ENCODE data around the gene DOK7. TPM values are rescaled to one million over a fixed set of nuclear protein-coding genes. Genes with fewer than 3 reads are reported as not detected.

DOK7 gene
- total RNA-seq, 1 donor from 2014 or later, result not detected

DNA sequence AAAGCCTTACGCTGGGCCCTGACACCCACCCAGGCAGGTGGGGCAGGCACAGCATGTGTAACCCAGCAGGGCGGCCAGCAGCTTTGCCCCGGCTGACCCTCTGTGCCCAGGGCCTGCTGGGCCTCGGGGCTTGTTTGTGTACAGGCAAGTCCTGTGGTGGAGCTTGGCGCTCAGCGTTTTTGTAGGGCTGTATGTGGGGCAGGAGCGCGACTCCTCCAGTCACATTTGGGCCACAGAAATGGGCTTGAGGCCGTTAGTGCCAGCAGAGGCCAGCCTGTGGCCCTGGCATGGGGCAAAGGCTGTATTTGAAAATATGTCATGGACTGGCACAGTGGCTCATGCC, 36.0 kb upstream of the DOK7 start:
- DNase-seq (ENCODE audit: low spot score), result no peak

DNA sequence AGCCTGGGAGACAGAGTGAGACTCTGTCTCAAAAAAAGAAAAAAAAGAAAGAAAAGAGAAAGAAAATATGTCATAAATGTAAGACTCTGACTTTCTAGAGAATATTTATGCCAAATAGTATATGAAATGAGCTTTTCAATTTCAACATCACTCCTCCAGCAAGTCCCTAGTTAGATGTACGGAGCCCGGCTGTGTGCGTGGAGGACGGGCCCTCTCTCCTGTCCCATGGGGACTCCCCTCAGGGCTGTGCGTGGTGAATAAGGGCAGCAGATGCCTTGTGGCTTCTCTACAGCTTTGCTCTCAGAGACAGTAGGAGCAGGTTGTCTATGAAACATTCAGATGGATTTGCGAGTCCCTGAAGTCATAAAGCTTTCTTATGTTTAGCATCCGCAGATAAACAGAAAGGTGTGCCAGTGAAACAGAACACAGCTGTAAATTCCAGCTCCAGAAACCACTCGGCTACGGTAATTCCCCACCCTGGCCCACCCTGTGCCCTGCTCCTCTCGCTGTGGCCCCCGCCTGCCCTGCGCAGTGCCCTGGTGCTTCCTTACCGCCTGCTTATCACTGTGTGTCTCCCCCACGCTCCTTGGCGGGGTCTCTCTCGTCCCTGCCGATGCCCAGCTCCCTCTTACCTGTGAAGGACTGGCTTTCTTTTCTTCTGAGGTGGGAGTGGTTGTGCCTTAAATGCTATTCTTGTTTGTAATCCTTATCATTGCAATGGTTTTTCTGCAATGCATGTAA, 35.2 kb upstream of the DOK7 start:
- DNase-seq (ENCODE audit: low spot score), result no peak

DNA sequence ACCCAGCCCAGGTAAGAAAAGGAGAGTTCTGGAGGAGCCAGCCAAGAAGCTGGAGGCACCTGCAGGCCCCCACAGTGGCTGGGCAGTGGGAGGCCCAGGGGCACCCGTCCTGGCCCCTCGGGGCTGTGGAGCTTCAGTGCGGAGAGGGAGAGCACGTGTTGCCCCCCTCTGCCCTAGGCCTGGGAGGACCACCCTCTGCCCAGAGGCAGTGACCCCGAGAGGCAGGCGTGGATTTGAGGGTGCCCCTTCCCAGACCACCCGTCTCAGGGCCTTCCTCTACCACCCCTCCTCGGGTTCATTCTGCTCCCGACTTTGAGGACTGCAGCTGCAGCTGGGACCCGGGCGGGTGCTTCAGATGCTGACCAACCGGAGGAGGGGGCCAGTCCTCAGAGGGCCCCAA, 33.5 kb upstream of the DOK7 start:
- no peak for DNase-seq (ENCODE audit: low spot score)

DNA sequence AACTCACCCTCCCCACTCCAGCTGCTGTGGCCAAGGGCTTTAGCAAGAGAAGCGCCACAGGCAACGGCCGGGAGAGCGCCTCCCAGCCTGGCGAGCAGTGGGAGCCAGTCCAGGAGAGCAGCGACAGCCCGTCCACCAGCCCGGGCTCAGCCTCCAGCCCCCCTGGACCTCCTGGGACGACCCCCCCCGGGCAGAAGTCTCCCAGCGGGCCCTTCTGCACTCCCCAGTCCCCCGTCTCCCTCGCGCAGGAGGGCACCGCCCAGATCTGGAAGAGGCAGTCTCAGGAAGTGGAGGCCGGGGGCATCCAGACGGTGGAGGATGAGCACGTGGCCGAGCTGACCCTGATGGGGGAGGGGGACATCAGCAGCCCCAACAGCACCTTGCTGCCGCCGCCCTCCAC, 32.6 kb upstream of the DOK7 start:
- no peak for DNase-seq (ENCODE audit: low spot score)

DNA sequence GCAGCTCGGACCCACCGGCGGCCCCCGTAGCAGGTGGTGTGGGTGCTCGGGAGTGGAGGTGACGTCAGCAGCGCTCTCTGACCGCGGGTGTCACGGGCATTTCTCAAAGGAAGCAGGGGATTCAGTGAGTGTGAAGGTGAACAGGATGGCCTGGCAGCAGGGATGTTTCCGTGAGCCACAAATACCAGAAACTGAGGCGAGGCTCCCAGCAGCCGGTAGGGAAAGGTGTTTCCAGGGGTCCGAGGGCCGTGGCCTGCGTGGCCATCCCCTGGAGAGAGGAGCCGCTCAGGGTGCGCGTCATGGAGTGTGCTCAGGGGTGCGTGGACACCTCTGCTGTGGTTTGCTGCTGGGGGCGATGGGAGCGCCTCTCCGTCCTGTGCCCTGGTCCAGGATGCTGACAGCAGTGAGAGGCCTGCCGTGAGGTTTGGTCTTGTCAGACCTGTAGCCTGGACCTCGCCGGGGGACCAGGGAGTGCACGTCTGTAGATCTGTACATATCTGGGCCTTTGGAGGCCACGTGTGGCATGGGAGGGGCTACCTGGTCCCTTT, 31.6 kb upstream of the DOK7 start:
- DNase-seq (ENCODE audit: low spot score), result no peak

DNA sequence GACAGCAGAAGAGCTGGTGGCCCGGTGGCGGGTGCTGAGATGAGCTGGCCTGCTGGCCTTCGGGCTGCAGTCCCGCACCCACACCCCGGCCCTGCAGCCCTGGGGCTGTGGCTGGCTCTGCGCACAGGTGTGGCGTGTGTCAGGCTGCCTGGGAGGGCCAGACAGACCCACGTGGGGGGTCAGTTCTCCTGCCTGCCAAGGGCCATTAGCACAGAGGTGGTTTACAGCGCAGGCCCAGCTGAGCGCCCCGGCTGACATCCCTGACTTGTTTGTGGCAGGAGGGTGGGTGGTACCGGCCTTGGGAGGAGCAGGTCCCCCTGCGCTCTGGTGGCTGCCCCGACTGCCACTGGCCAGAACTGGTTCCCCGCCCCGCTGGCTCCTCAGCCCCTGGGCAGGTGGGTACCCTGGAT, 30.7 kb upstream of the DOK7 start:
- DNase-seq (ENCODE audit: low spot score), result no peak

DNA sequence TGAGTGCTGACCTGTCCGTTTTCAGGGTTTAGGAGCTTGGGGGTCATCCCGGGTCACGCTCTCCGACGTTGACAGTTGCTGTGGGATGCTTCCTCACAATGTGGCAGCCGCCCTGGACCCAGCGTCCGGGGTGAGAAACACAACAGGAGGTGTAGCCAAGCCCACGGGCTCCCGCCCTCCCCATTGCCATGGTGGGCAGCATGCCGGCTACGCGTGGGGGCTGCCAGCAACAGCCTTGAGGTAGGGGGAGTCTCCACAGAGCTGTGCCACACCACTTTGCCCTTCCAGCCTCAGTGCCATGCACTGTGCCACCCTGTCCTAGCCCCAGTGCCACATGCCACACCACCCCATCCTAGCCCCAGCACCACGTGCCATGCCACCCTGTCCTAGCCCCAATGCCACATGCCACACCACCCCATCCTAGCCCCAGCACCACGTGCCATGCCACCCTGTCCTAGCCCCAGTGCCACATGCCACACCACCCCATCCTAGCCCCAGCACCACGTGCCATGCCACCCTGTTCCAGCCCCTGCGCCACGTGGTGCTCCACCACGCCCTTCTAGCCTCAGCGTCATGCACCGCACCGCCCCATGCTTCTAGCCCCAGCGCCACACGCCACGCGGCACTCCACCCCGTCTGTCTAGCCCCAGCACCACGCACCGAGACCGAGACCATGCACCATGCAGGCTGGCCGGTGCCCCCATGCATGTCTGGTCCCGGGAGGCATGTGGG, 29.8 kb upstream of the DOK7 start:
- DNase-seq (ENCODE audit: low spot score), result no peak

DNA sequence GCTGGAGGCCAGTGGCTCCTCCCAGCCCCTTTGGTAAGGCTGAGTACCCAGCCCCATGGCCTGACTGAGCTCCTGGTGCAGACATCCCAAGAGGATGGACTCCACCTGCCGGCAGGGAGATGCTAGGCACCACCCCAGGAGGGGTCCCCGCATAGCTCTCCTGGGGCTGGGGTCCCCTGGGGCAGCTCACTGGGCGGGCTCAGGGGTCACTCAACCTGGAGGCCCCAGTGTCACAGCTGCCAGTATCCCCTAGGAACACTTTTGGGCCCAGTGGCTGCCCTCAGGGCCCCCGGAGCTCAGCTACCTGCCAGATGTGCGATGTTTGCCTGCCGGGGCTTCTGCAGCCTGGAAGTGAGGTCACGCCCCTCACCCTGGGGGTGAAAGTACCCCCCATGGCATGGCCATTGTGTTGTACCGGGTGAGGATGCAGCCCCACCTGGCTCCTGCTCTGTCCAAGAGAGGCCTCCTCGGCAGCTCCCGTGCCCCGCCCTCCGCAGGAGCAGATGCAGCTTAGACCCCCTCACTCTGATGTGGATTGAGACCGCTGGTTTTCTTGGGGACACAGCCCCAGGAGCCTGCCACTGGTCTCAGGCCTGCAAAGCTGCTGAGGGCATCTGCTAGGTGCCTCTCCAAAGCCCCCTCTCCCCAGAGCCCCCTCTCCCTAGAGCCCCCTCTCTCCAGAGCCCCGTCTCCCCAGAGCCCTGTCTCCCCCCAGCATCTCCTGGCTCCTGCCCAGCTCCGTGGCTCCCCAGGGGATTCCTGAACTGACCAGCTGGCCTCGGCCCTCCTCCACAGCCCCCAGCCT, 28.0 kb upstream of the DOK7 start:
- DNase-seq (ENCODE audit: low spot score), result no peak

DNA sequence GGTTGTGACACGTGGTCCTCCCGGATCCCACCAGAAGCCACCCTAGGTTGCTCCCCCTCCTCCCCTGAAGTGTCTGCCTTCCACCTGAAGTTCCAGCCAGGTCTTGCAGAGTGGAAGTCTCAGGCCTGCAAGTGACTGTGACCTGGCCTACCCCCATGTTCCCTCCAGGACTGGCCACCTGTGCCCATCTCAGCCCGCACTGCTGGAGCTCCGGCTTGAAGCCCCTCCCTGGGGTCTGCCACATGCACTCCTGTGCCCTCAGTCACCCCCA, 27.5 kb upstream of the DOK7 start:
- no peak for DNase-seq (ENCODE audit: low spot score)

DNA sequence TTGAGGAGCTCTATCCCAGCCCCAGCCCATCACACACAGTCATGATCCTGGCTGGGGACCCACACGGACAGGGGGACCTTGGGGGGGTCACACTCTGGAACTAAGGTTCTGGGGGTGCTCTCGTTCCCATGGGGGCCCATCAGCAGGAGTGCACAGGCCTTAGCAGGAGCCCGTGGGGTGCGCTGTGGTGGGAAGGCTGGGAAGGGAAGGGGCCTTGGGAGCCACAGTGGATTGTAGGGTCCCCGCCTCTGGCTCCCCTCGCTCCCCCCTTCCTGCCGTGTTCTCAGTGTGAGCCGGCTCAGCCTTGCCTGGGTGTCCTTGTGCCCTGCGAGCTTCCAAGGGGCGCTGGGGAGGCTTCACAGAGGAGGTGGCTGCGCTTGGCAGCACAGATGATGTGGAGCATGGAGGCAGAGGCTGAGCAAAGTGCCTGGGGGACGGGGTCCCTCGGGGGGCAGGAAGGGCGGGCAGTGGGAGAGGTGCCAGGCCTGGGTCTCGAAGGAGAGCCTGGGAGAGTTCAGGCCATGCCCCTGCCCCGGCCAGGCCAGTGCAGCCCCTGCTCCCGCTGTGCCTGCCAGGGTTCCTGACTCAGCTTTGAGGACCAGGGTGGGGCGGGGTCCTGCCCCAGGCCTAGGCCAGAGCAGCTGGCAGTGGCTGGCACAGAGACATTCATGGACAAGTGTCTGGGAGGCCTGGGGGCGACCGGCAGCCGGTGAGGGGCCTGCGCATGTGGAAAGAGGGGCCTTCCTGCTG, 26.9 kb upstream of the DOK7 start:
- no peak for DNase-seq (ENCODE audit: low spot score)

DNA sequence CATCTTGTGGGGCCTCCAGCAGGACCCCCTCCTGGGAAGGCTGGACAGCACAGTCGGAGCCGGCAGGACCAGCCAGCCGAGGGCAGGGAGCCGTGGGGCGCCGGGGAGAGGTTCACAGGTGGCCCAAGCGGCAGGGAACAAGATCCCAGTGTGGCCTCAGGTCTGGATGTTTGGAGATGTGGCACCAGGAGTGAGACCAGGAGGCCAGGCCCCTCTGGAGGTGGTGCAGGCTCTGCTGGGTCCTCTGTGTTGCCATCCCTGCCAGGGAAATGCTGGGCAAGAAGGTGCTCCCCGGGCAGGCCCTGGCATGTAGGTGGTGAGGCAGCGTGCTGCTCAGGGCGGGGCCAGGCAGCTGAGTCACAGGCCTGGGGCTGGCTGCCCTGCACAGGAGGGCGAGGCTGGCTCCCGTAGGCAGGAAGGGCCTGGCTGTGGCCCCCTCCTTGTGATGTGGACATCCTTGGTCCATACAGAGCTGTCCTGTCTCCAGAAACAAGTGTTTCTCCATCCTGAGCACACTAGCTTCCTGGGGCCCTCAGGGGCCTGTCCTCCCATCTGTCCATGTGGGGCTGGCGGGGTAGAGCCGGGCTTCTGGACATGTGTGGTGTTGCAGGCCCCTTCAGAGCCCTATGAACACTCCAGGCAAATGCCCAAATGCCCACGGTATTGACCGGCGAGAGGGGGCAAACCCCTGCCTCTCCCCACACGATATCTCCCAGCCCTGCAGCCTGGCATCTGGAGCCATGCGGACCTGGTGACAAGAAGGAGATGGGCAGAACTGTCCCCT, 26.1 kb upstream of the DOK7 start:
- no peak for DNase-seq (ENCODE audit: low spot score)

DNA sequence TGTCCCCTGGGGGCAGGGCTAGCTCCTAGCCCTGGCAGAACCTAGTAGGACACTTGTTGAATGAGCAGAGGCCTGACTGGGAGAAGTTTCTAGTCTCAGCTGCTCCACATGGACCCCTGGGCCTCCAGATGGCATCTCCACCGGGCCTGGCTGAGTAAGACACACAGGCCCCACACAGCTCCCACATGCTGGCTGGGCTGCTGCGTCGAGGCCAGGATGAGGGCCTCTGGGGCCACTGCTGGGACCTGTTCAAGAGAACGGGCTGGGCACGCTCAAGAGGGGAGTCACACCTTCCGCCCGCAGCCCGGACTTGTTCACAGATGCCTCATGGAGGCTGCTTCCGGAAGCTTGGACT, 25.5 kb upstream of the DOK7 start:
- no peak for DNase-seq (ENCODE audit: low spot score)

DNA sequence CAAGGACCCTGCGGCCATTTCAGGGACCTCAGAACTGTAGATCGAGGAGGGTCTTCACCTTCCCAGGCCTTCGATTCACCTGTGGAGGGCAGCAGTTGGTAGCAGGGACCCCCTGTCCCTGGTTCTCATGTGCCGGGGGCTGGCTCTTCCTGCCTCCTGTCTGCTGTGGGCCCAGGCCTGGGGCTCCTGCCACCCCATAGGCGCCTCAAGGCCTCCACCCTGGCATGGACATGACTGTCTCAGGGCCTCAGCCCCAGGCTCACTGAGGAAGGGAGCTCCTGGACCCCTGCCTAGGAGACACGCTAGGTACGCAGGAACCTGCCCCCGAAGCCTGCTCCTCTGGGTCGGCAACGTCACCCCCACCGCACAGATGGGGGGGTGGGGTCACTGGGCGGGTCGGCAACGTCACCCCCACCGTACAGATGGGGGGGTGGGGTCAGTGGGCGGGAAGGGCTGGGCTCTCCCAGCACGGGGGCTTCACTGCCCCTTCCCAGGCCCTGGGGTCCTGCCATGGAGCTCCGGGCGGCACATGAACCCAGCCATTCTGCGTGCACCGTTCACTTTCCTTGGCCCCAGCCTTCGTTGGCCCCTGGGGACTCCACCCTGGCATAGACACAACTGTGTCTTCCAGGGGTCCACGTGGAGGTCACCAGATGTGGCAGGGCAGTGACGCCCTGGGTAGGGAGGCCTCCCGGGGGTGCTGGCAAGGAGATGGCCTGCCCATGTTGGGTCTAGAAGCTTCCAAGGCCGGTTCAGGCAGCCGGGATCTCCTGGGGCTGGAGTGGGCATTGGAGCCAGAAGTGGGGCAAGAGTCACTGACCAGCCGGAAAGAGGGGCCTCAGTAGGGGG, 24.9 kb upstream of the DOK7 start:
- no peak for DNase-seq (ENCODE audit: low spot score)

DNA sequence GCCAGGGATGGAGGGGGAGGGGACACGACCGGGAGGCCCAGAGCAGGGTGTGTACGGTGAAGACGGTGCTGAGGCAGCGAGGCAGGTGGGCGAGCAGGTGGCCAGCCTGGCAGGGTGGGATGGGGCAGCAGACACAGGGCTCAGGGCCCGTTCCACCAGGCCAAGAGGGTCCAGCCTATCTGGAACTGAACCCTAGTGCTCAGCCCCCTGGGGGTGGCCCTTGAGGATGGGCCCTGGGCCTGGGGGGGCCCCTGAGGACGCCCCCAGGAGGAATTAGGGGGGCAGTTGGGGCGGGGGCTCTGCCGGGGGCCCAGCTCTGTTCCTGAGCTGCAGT, 24.3 kb upstream of the DOK7 start:
- DNase-seq (ENCODE audit: low spot score), result no peak

DNA sequence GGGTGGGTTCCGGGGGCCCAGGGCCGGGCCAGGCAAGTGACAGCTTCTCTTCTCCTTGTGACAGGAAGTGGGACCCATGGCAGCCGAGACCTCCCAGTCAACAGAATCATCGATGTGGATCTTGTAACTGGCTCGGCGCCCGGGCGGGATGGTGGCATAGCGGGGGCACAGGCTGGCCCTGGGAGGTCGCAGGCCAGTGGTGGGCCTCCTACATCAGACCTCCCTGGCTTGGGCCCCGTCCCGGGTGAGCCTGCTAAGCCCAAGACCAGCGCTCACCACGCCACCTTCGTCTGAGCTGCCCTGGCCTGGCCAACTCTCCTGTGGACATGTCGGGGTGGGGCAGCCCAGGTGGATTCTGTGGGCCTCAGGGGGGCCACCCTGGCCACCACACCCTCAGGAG, 23.7 kb upstream of the DOK7 start:
- no peak for DNase-seq (ENCODE audit: low spot score)

DNA sequence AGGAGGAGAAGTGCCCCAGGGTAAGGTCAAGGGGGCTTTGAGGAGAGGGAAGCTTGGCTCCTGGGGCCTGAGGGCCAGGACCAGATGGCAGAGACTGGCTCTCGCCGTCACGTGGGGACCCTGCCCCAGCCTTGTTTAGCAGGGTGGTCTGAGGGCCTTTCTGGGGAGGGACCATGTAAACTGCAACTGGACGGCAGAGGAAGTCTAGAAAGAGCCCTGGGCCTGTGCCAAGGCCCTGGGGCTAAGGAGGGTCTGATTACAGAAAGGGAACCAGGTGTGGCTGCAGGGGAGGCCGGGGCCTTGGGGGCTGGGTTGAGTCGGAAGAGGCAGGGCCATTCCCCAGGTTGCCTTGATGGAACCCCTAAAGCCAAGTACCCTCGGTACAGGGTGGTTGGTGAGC, 23.1 kb upstream of the DOK7 start:
- DNase-seq (ENCODE audit: low spot score), result no peak

DNA sequence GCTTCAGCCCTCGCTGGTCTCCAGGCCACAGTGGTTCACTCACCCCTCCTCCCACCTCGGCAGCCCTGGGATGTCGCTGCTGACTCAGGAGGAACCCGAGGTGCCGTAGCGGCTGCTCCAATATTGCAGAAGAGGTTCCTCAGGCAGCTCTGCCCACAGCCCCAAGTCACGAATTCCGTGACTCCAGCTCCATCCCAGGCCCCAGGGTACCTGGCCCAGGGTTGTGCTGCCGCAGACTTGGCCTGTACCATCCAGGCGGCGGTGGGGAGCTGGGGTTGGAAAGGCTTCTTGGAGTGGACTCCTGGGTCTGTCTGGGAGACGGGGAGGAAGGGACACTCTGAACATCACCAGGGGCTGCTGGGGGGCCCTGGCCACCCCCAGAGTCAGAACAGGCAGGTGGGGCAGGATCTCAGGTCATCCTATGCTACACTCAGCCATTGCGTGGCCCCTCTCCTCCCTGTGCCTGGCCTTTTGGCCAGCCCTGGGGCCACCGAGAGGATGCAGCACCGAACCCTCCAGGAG, 22.1 kb upstream of the DOK7 start:
- DNase-seq (ENCODE audit: low spot score), result no peak

DNA sequence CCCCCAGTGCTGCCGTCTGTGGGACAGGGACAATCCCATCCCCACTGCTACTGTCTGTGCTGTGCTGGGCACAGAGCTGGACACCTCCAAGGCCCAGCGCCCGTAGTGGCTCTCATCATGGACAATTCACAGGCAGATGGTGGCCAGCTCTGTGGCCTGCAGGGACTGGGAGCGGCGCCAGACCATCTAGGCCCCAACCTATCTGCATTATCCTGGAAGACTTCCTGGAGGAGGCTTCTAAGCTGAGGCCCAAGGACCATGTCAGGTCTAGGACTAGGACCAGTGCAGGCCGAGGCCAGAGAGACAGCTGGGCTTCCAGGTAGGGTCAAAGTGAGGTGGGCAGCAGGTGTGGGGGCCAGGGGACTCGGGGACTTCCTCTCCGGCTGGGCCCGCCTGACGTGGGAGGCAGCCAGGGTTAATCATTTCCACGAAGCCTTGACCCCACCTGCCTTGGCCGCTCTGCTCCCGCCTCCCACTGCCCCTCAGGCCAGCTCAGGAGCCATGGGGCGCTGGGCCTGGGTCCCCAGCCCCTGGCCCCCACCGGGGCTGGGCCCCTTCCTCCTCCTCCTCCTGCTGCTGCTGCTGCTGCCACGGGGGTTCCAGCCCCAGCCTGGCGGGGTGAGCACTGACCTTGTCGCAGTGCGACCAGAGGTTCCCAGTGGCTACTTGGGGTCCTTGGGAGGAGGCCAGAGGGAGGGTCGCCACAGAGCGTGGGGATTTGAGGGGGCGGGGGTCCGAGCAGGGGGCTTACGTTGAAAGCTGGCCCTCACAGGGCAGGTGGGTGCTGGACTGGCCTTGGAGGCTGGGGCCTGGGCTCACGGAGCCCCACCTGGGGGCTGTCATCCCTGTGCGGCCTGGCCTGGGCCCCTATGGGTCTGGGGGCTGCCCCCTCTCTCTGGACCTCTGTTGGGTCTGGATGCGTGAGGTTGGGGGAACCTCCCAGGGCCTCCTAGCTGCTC, 21.3 kb upstream of the DOK7 start, which contains the start of gene HGFAC:
Gene HGFAC (plus strand): TSS at position 468 of the 959 bp plus-strand sequence. CDS start 34 bp downstream, at position 502.
- DNase-seq (ENCODE audit: low spot score), result no peak

Data from mesenteric fat pad (tissue), 1 donor.